OCI-LY3 (cell line): ENCODE measurements around the gene L2HGDH.

Source experiments
- EZH2phosphoT487 ChIP-seq: fragments of 200-600 bp; shearing (Covaris generic); IDR thresholded peaks from 2 replicates; pipeline ENCODE4 v1.6.1; 2018; ENCODE audit warnings: antibody characterized with exemption, mixed run types, low read depth
- TF ChIP-seq, protein P1 (sequence below): fragments of 200-600, 300-600 bp; sonication (generic); IDR thresholded peaks from 2 replicates; pipeline ENCODE4 v1.5.1; 2014; ENCODE audit warnings: antibody characterized with exemption, low read length, low read depth

DNA sequence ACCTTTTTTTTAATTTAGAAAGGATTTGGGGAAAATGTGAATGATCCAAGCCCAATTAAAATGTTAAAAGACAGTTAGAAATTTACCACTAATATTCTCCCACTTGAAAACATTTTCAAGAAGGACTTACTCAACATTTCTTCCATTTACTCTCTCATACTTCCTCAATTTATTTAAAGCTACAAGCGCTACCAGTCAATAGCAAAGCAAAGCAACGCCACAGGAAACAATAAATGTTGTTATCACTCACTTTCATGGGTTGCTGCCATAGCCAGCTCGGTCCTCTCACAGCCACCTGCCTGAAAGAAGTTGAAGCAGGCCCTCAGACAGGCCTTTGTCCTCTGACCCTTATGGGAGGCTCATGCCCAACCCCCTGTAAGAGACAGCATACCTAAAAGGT is 74.6 kb downstream of the L2HGDH start:
- TF ChIP-seq, protein P1, sequence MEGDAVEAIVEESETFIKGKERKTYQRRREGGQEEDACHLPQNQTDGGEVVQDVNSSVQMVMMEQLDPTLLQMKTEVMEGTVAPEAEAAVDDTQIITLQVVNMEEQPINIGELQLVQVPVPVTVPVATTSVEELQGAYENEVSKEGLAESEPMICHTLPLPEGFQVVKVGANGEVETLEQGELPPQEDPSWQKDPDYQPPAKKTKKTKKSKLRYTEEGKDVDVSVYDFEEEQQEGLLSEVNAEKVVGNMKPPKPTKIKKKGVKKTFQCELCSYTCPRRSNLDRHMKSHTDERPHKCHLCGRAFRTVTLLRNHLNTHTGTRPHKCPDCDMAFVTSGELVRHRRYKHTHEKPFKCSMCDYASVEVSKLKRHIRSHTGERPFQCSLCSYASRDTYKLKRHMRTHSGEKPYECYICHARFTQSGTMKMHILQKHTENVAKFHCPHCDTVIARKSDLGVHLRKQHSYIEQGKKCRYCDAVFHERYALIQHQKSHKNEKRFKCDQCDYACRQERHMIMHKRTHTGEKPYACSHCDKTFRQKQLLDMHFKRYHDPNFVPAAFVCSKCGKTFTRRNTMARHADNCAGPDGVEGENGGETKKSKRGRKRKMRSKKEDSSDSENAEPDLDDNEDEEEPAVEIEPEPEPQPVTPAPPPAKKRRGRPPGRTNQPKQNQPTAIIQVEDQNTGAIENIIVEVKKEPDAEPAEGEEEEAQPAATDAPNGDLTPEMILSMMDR, result no peak
- TF ChIP-seq EZH2phosphoT487, result no peak
